Fibroblast of lung (primary cell): ENCODE results near the gene GK2. TPM values are rescaled to one million over a fixed set of nuclear protein-coding genes. Genes with fewer than 3 reads are reported as not detected.

Experiments used
- DNase-seq, 2 donors: peaks; one replicate each; pipeline versions ENCODE4 v3.0.0 to v3.0.0-alpha.2; 2010; ENCODE audit warnings: low read depth in 2 of 2
- H2AFZ ChIP-seq: 2 replicates; pipeline ENCODE4 v1.5.1; 2012; ENCODE audit warnings: low read length, control low read depth, inconsistent platforms
- H3K27ac ChIP-seq: 2 replicates; pipeline ENCODE4 v1.5.1; 2011; ENCODE audit warnings: low read length, control low read depth; ENCODE audit not compliant: insufficient read depth
- H3K27me3 ChIP-seq: 2 replicates; pipeline ENCODE4 v1.5.1; 2011; ENCODE audit warnings: mild to moderate bottlenecking, low read length; ENCODE audit not compliant: control insufficient read depth, insufficient read depth
- H3K36me3 ChIP-seq: 2 replicates; pipeline ENCODE4 v1.5.1; 2011; ENCODE audit warnings: low read length; ENCODE audit not compliant: control insufficient read depth, insufficient read depth
- H3K4me1 ChIP-seq: 2 replicates; pipeline ENCODE4 v1.5.1; 2011; ENCODE audit warnings: low read length; ENCODE audit not compliant: control insufficient read depth, insufficient read depth; ENCODE audit errors: extremely low read depth
- H3K4me2 ChIP-seq: 2 replicates; pipeline ENCODE4 v1.5.1; 2011; ENCODE audit warnings: low read length, control low read depth; ENCODE audit not compliant: insufficient read depth; ENCODE audit errors: extremely low read depth
- H3K4me3 ChIP-seq, 4 experiments: fragments of 200-600 bp in 1 of 4; sonication (generic) in 1 of 4; replicated peaks in 1 of 4; 2 replicates each; pipeline ENCODE4 v1.5.1; 2011 to 2016; ENCODE audit warnings: low read length in 4 of 4, low read depth in 3 of 4, mild to moderate bottlenecking in 3 of 4, control low read depth in 2 of 4, inconsistent platforms in 1 of 4, mixed read lengths in 1 of 4; ENCODE audit not compliant: insufficient read depth in 1 of 4; ENCODE audit errors: control extremely low read depth in 1 of 4
- H3K79me2 ChIP-seq: 2 replicates; pipeline ENCODE4 v1.5.1; 2012; ENCODE audit warnings: mild to moderate bottlenecking, low read length, inconsistent platforms; ENCODE audit not compliant: control insufficient read depth, insufficient read depth
- H3K9ac ChIP-seq: 2 replicates; pipeline ENCODE4 v1.5.1; 2011; ENCODE audit warnings: mild to moderate bottlenecking, low read length, control low read depth; ENCODE audit not compliant: insufficient read depth
- H3K9me3 ChIP-seq: 2 replicates; pipeline ENCODE4 v1.5.1; 2012; ENCODE audit warnings: low read depth, low read length; ENCODE audit not compliant: control insufficient read depth, insufficient read depth
- H4K20me1 ChIP-seq: 2 replicates; pipeline ENCODE4 v1.5.1; 2011; ENCODE audit warnings: low read length; ENCODE audit not compliant: control insufficient read depth, insufficient read depth; ENCODE audit errors: extremely low read depth
- CTCF ChIP-seq, 2 donors: IDR thresholded peaks in 1 of 2; conservative IDR thresholded peaks in 1 of 2; 1 replicate in 1 of 2; 2 replicates in 1 of 2; pipeline ENCODE4 v1.5.1; 2011 to 2012; ENCODE audit warnings: low read length in 2 of 2, control low read depth in 1 of 2, inconsistent platforms in 1 of 2, low read depth in 1 of 2, mild to moderate bottlenecking in 1 of 2
- EZH2 ChIP-seq: IDR thresholded peaks from 2 replicates; pipeline ENCODE4 v1.5.1; 2012; ENCODE audit warnings: low read length, control low read depth, mild to moderate bottlenecking; ENCODE audit errors: missing control alignments
- polyA plus RNA-seq, 2 donors: library from polyadenylated mRNA; depleted of rRNA in 1 of 2; stranded (reverse) in 1 of 2; unstranded in 1 of 2; fragments of >200 nt; gene quantifications; 2 replicates each; pipeline ENCODE4 v1.2.1, GENCODE V29; 2011 to 2012; ENCODE audit warnings: missing spikeins in 1 of 2
- total RNA-seq: library from RNA; depleted of rRNA; stranded (reverse); fragments of >200 nt; gene quantifications from 2 replicates; pipeline ENCODE4 v1.2.1, GENCODE V29; 2014

GK2 gene
- total and polyA plus RNA-seq, 2 donors (not counting 1 experiment from before 2014, with no cell fraction given), result not detected

GRCh38 chr4:79404666-79405065, 3.4 kb downstream of the GK2 start:
- DNase-seq, result no peak
- H3K4me1 ChIP-seq, result no peaks in the 10 kb centered on the region
- H3K27ac ChIP-seq, result no peak overlapping the region
- H2AFZ ChIP-seq, result no peak overlapping the region
- no peaks in the 10 kb centered on the region for H3K27me3 ChIP-seq
- no peak overlapping the region for H3K4me2 ChIP-seq
- no peak overlapping the region for H3K9ac ChIP-seq
- no peak overlapping the region for H3K4me3 ChIP-seq
- TF ChIP-seq EZH2, result no peak
- TF ChIP-seq CTCF (conservative IDR thresholded peaks at IDR 0.05 in 1 of 2, IDR thresholded peaks at IDR 0.05 in 1 of 2; ENCODE audit: low read depth in 1 of 2, low read length in 2 of 2), result no peak
- no peaks in the 10 kb centered on the region for H3K36me3 ChIP-seq
- no peaks in the 10 kb centered on the region for H3K79me2 ChIP-seq
- no peaks in the 10 kb centered on the region for H4K20me1 ChIP-seq
- no peaks in the 10 kb centered on the region for H3K9me3 ChIP-seq

DNA sequence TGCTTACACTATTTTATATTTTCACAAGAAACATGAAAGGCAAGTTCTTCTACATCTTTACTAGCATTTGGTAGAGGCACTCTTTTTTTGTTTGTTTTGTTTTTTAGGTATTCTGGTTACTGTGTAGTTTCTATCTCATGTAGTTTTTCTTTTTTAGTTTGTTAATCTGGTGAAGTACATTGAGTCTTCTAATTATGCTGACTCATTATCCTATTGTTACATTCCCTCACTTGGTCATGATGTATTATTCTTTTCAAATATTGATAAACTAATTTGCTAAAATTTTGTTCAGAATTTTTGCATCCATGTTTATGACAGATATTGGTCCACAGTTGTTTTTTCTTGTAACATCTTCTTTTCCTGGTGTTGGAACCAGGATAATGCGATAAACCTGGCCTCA, 4.7 kb downstream of the GK2 start:
- no peak overlapping the region for H2AFZ ChIP-seq
- no peaks in the 10 kb centered on the region for H3K4me1 ChIP-seq
- H3K79me2 ChIP-seq, result no peaks in the 10 kb centered on the region
- H3K4me3 ChIP-seq, result no peak overlapping the region
- no peak overlapping the region for H3K4me2 ChIP-seq
- no peaks in the 10 kb centered on the region for H4K20me1 ChIP-seq
- H3K36me3 ChIP-seq, result no peaks in the 10 kb centered on the region
- H3K27ac ChIP-seq, result no peak overlapping the region
- H3K27me3 ChIP-seq, result no peaks in the 10 kb centered on the region
- TF ChIP-seq EZH2 (no peak), CTCF (conservative IDR thresholded peaks at IDR 0.05 in 1 of 2, IDR thresholded peaks at IDR 0.05 in 1 of 2; ENCODE audit: low read depth in 1 of 2, low read length in 2 of 2) (no peak)
- no peak overlapping the region for H3K9ac ChIP-seq
- DNase-seq, result no peak
- no peaks in the 10 kb centered on the region for H3K9me3 ChIP-seq

DNA sequence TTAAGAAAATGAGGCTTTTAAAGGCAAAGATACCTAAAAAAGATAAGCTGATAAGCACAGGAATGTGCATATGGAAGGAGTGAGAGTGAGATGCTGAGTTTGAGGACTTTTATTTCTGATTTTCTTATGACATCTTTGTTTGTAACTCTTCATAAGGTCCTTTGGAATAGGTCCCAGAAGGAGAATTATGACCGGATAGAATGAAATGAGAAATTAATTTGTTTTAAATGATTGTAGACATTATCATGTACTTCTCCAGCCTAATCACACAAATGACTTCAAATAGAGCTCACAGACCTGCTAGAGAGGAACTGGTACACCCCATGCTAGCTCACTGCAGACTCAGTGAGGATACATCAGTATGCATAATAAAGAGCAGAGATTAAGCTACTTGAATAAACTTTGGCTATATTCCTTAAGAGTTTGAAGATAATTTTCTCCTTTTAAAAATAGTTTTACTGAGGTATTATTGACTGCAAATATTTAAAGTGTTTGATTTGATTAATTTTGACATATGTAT, 5.6 kb downstream of the GK2 start:
- H3K4me1 ChIP-seq, result no peaks in the 10 kb centered on the region
- H3K4me3 ChIP-seq, result no peak overlapping the region
- no peak overlapping the region for H3K4me2 ChIP-seq
- TF ChIP-seq CTCF (conservative IDR thresholded peaks at IDR 0.05 in 1 of 2, IDR thresholded peaks at IDR 0.05 in 1 of 2; ENCODE audit: low read depth in 1 of 2, low read length in 2 of 2) (no peak), EZH2 (no peak)
- no peak for DNase-seq
- H3K79me2 ChIP-seq, result no peaks in the 10 kb centered on the region
- no peaks in the 10 kb centered on the region for H3K36me3 ChIP-seq
- no peaks in the 10 kb centered on the region for H3K27me3 ChIP-seq
- H3K9ac ChIP-seq, result no peak overlapping the region
- H2AFZ ChIP-seq, result no peak overlapping the region
- H3K9me3 ChIP-seq, result no peaks in the 10 kb centered on the region
- no peaks in the 10 kb centered on the region for H4K20me1 ChIP-seq
- no peak overlapping the region for H3K27ac ChIP-seq
